Brain microvascular endothelial cell (primary cell): ENCODE results near the gene CCDC71L.

Source experiments
- DNase-seq: peaks from one replicate; pipeline ENCODE4 v3.0.0-alpha.2; 2020
- H3K27ac ChIP-seq: fragments of 250-450 bp; sonication (Bioruptor Pico); 2 replicates; pipeline ENCODE4 v1.5.1; 2020; ENCODE audit warnings: mild to moderate bottlenecking, moderate library complexity
- H3K27me3 ChIP-seq: fragments of 250-450 bp; sonication (Bioruptor Pico); replicated peaks from 2 replicates; pipeline ENCODE4 v1.5.1; 2020; ENCODE audit warnings: mild to moderate bottlenecking
- H3K36me3 ChIP-seq: fragments of 250-450 bp; sonication (Bioruptor Pico); replicated peaks from 2 replicates; pipeline ENCODE4 v1.5.1; 2020; ENCODE audit warnings: mild to moderate bottlenecking
- H3K4me3 ChIP-seq: 2 replicates; pipeline ENCODE4 v1.5.1; 2011; ENCODE audit warnings: low read depth, mild to moderate bottlenecking, control low read depth, low read length, moderate library complexity
- in situ Hi-C: cut with HindIII; loops from 2 replicates; pipeline ENCODE4 v1.10.0; 2017; ENCODE audit warnings: low sequenced_read_pairs, low pct_ligation_motif_present
- TF ChIP-seq, protein P1 (sequence below): IDR thresholded peaks from 2 replicates; pipeline ENCODE4 v1.5.1; 2011; ENCODE audit warnings: low read depth, mild to moderate bottlenecking, moderate library complexity, low read length, control low read depth, inconsistent platforms; ENCODE audit errors: missing control alignments

Gene CCDC71L

DNA sequence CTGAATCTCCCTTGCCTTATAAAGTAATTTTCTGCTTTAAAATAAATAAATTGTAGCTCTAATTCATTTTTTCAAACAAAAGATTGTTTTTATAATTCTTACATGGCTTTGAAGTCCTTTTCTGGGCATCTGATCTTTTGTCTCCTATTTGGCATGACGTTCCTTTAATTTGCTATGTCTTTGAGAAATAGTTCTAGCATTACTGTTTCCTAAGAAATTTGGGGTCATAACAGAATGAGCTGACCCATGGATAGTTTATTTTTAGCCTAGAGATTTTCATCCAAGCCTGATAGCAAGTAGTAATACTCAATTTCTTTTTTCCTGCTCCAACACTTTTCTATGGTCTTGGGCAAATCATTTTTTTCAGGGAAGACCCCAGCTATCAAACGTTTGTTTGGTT is 31.4 kb downstream of the CCDC71L start:
- DNase-seq = no peak
- in situ Hi-C loops = no loop called here
- TF ChIP-seq, protein P1, sequence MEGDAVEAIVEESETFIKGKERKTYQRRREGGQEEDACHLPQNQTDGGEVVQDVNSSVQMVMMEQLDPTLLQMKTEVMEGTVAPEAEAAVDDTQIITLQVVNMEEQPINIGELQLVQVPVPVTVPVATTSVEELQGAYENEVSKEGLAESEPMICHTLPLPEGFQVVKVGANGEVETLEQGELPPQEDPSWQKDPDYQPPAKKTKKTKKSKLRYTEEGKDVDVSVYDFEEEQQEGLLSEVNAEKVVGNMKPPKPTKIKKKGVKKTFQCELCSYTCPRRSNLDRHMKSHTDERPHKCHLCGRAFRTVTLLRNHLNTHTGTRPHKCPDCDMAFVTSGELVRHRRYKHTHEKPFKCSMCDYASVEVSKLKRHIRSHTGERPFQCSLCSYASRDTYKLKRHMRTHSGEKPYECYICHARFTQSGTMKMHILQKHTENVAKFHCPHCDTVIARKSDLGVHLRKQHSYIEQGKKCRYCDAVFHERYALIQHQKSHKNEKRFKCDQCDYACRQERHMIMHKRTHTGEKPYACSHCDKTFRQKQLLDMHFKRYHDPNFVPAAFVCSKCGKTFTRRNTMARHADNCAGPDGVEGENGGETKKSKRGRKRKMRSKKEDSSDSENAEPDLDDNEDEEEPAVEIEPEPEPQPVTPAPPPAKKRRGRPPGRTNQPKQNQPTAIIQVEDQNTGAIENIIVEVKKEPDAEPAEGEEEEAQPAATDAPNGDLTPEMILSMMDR = no peak
- Histone ChIP-seq H3K27ac (no peak overlapping the region), H3K27me3 (no peaks in the 10 kb centered on the region), H3K36me3 (no peaks in the 10 kb centered on the region), H3K4me3 (no peak overlapping the region)

DNA sequence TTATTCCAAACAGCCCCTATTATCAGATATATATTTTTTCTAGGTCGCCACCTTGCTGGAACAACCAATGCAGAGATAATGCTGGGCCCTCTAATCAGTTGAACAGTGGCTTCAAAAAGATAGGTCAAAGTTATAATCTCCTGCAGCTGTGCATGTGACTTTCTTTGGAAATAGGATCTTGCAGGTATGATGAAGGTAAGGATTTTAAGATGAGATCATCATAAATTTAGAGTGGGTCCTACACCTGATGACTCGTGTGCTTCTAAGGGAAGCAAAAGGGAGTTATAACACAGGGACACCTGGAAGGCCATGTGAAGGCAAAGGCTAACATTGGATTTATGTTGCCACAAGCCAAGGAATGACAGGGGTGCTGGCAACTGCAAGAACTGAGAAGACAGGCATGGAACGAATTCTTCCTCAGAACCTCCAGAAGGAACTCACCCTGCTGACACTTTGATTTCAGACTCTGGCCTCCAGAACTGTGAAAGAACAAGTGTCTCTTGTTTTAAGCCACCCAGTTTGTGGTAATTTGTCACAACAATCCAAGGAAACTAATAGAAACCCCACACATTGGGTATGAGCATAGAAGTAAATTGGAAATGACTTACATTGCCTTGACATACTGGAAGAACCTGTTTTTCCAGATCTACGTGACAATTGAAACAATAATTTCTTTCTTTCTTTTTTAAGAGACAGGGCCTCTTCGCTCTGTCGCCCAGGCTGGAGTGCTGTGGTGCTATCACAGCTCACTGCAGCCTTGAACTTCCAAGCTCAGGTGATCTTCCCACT is 34.4 kb downstream of the CCDC71L start:
- TF ChIP-seq, protein P1 = no peak

DNA sequence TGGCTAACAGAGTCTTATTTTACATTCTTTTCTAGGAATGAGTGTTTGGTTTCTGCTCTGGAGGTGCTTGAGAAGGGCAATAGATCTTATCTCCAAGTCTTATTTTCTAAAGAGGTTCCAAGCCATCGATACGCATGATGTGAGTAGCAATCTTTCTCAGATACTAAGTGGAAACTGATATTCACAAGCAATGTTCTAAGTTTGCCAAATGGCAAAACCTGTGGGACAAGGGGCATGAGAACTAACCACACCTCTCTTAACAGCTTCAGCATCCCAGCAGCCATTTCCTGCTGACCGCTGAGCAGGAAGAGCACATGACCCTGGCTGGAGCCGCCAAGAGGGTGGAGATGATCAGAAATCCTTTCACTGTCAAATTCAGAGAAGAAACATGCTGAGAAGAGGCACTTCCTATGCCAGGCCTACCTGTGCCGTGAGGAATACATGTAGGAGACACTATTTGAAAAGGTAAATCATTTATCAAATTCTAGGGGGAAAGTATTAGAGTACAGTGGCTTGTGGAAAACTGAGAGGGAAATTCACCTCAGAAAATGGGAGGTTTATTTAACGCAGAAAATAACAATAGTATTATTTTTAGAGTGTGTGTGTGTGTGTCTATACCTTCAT is 35.2 kb downstream of the CCDC71L start:
- TF ChIP-seq, protein P1 = no peak
- in situ Hi-C loops = no loop called here
- H3K27me3 ChIP-seq = no peaks in the 10 kb centered on the region
- no peaks in the 10 kb centered on the region for H3K36me3 ChIP-seq
- H3K4me3 ChIP-seq = no peak overlapping the region
- no peak overlapping the region for H3K27ac ChIP-seq
- no peak for DNase-seq

More for the DNA sequence above, 34.4 kb downstream of the CCDC71L start:
- Histone ChIP-seq H3K36me3 (no peaks in the 10 kb centered on the region), H3K4me3 (no peak overlapping the region), H3K27me3 (no peaks in the 10 kb centered on the region), H3K27ac (no peak overlapping the region)
- in situ Hi-C loops = no loop called here
- DNase-seq = no peak

DNA sequence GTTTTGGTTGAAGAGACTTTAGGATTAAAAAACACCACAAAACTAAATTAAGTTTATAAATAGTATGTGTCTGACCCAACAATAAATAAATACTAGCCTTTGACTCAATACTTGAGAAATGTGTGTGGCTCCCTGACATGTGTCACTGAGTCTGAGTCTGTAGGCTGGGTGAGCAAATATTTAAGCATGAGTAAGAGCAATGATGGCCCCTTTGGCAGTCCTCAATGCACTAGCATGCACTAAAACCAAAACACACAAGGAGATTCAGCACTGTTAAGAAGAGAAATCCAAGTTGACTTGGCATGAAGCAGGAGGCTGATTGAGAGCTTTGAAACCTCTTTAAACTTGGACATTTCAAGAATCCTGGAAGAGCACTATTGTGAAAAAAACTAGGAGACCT is 37.1 kb downstream of the CCDC71L start:
- Histone ChIP-seq H3K27ac (no peak overlapping the region), H3K36me3 (no peaks in the 10 kb centered on the region), H3K27me3 (no peaks in the 10 kb centered on the region), H3K4me3 (no peak overlapping the region)
- in situ Hi-C loops = no loop called here
- peak; percentile 67 for DNase-seq
- TF ChIP-seq, protein P1 = no peak

DNA sequence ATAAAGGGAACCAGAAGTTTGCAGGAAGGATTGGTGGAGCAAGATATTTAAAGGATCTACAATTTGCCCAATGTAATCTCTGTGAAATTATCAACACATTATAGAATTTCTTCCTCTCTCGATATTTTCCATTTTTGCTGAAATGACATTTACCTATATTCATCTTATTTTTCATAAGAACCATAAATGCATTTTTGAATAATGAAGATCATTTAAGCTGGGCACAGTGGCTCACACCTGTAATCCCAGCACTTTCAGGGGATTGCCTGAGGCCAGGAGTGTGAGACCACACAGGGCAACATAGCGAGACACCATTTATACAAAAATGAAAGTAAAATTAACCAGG is 37.7 kb downstream of the CCDC71L start:
- TF ChIP-seq, protein P1 = no peak
- H3K4me3 ChIP-seq = no peak overlapping the region
- H3K27me3 ChIP-seq = no peaks in the 10 kb centered on the region
- H3K27ac ChIP-seq = no peak overlapping the region
- DNase-seq = no peak
- in situ Hi-C loops = no loop called here
- H3K36me3 ChIP-seq = no peaks in the 10 kb centered on the region
